Bronchial epithelial cell (primary cell): Measurements from ENCODE around the gene TMEM40. TPM values are rescaled to one million over a fixed set of nuclear protein-coding genes. Genes with fewer than 3 reads are reported as not detected.

Experiments used
- DNase-seq: peaks from one replicate; pipeline ENCODE4 v3.0.0-alpha.2; 2010; ENCODE audit warnings: low read depth
- FAIRE-seq: peaks from 2 replicates; lab custom pipeline; 2011; peaks lifted over from hg19 to GRCh38; lab: Jason Lieb, UNC
- H3K27me3 ChIP-seq: 2 replicates; pipeline ENCODE4 v1.5.1; 2011; ENCODE audit warnings: low read length; ENCODE audit not compliant: control insufficient read depth, insufficient read depth
- H3K36me3 ChIP-seq: 2 replicates; pipeline ENCODE4 v1.5.1; 2011; ENCODE audit warnings: low read length; ENCODE audit not compliant: control insufficient read depth, insufficient read depth
- H3K4me3 ChIP-seq: 2 replicates; pipeline ENCODE4 v1.5.1; 2011; ENCODE audit warnings: mild to moderate bottlenecking, low read depth, low read length, control low read depth
- CTCF ChIP-seq: IDR thresholded peaks from 2 replicates; pipeline ENCODE4 v1.5.1; 2011; ENCODE audit warnings: mild to moderate bottlenecking, moderate library complexity, low read length, control low read depth, inconsistent platforms; ENCODE audit not compliant: insufficient read depth, severe bottlenecking
- total RNA-seq: library from RNA; depleted of rRNA; stranded (reverse); fragments of >200 nt; gene quantifications from 2 replicates; pipeline ENCODE4 v1.2.1, GENCODE V29; 2014

The TMEM40 gene
- total RNA-seq, 1 donor from 2014 or later = 19.0 TPM

DNA sequence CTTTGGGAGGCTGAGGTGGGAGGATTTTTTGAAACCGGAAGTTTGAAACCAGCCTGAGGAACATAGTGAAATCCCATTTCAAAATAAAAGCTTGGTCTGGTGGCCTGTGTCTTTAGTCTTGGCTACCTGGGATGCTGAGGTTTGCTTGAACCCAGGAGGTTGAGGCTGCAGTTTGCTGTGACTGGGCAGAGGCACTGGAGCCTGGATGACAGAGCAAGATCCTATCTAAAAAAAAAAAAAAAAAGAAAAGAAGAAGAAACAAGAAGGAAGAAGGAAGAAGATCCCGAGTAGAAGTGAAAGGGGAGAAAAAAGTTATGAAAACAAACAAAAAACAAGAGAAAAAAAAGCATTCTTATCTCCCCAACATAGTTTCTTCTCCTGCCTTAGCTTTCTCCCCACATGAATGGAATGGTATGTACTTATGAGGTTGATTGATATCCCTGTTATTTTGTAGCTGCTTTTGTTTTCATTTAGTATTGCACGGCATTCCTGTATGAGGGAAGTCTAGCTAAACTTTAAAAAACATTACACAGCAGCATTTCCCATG lies 42.4 kb downstream of the TMEM40 start:
- Histone ChIP-seq H3K27me3 (no peaks in the 10 kb centered on the region), H3K36me3 (no peaks in the 10 kb centered on the region), H3K4me3 (no peak overlapping the region)
- TF ChIP-seq CTCF = no peak
- no peak for DNase-seq
- FAIRE-seq = no peak

DNA sequence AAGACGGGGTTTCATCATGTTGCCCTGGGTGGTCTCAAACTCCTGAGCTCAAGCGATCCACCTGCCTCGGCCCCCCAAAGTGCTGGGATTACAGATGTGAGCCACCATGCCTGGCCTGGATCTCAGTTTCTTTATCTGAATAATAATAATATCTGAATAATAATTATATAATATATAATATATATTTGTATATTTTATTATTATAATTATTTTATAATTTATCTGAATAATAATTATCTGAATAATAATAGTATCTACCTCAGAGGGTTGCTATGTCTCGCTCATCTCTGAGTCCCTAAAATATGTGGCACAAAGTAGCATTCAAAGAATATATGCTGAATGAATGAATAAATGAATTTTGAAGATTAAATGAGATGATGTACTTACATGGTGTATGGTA lies 44.8 kb downstream of the TMEM40 start:
- Histone ChIP-seq H3K4me3 (no peak overlapping the region), H3K27me3 (no peaks in the 10 kb centered on the region), H3K36me3 (no peaks in the 10 kb centered on the region)
- TF ChIP-seq CTCF = no peak
- DNase-seq (no peak), FAIRE-seq (no peak)

GRCh38 chr3:12710062-12710461 lies 49.0 kb downstream of the TMEM40 start:
- no peak for FAIRE-seq
- H3K36me3 ChIP-seq = no peaks in the 10 kb centered on the region
- no peaks in the 10 kb centered on the region for H3K27me3 ChIP-seq
- no peak overlapping the region for H3K4me3 ChIP-seq
- no peak for TF ChIP-seq CTCF
- DNase-seq = no peak

DNA sequence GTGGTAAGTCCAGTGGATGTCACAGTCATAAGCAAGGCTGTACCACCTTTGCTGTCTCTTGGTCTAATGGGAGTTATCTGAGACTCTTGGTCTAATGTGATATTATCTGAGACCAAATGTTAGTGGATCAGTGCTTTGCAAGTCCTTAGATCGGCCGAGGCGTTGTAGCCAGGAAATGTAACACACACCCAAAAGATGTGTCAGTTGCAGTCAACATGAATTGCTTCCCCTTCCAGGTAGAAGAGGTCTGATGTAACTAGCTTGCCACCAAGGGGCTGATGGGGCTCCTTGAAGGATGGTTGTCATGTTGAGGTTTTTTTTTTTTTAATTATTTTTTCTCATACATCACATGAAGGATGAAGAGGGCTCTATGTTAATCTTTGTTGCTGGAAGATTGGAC lies 49.7 kb downstream of the TMEM40 start:
- DNase-seq = no peak
- H3K4me3 ChIP-seq = no peak overlapping the region
- FAIRE-seq = no peak

GRCh38 chr3:12708584-12709192 lies 50.4 kb downstream of the TMEM40 start:
- DNase-seq = peak; percentile 76

More for the DNA sequence above, 49.7 kb downstream of the TMEM40 start:
- no peak for TF ChIP-seq CTCF
- Histone ChIP-seq H3K36me3 (no peaks in the 10 kb centered on the region), H3K27me3 (no peaks in the 10 kb centered on the region)

More at GRCh38 chr3:12708584-12709192, 50.4 kb downstream of the TMEM40 start:
- Histone ChIP-seq H3K36me3 (no peaks in the 10 kb centered on the region), H3K27me3 (no peaks in the 10 kb centered on the region), H3K4me3 (no peak overlapping the region)
- no peak for FAIRE-seq
- TF ChIP-seq CTCF = no peak
